NCI-H187 (cell line): ENCODE results near the gene RPA1.
"Not testable (repeated sequence)": the region's sequence is repeated elsewhere in the genome, so short reads cannot be mapped to it uniquely, and the experiment has no call there.

Experiments used
- DNase-seq, 2 experiments: peaks; one replicate each; lab custom pipeline; 2025; lab: John Stamatoyannopoulos, UW

The RPA1 gene

GRCh38 chr17:1880851-1881630 lies 51.2 kb downstream of the RPA1 start:
- DNase-seq = no peak

GRCh38 chr17:1882836-1883235 lies 53.0 kb downstream of the RPA1 start:
- no peak for DNase-seq

- no peak for DNase-seq
Measured at GRCh38 chr17:1883536-1883935, 53.7 kb downstream of the RPA1 start.

GRCh38 chr17:1888741-1889140 lies 58.9 kb downstream of the RPA1 start:
- DNase-seq = no peak

GRCh38 chr17:1890758-1891450 lies 61.1 kb downstream of the RPA1 start:
- DNase-seq = no peak

- no peak for DNase-seq
Measured at GRCh38 chr17:1894753-1895339, 65.0 kb downstream of the RPA1 start.

- DNase-seq = not testable (repeated sequence)
Measured at GRCh38 chr17:1895479-1895878, 65.7 kb downstream of the RPA1 start.

GRCh38 chr17:1896243-1897104 lies 66.7 kb downstream of the RPA1 start:
- no peak for DNase-seq

- DNase-seq = no peak
Measured at GRCh38 chr17:1897105-1897656, 67.4 kb downstream of the RPA1 start.

GRCh38 chr17:1898332-1898731 lies 68.5 kb downstream of the RPA1 start:
- DNase-seq = no peak

GRCh38 chr17:1898872-1899271 lies 69.1 kb downstream of the RPA1 start:
- DNase-seq = no peak

GRCh38 chr17:1899403-1900000 lies 69.7 kb downstream of the RPA1 start:
- DNase-seq = no peak

GRCh38 chr17:1904273-1905182 lies 74.7 kb downstream of the RPA1 start:
- peak in 1 of 2 experiments; percentile 10 for DNase-seq

- peak; percentile 60 to 65 for DNase-seq
Measured at GRCh38 chr17:1905190-1905913, 75.5 kb downstream of the RPA1 start.

GRCh38 chr17:1906662-1907101 lies 76.9 kb downstream of the RPA1 start:
- no peak for DNase-seq

GRCh38 chr17:1907216-1907631 lies 77.4 kb downstream of the RPA1 start:
- DNase-seq = no peak

- no peak for DNase-seq
Measured at GRCh38 chr17:1907909-1908698, 78.3 kb downstream of the RPA1 start.

- DNase-seq = peak in 1 of 2 experiments; percentile 31
Measured at GRCh38 chr17:1908699-1909309, 79.0 kb downstream of the RPA1 start.
